ENCODE results near the gene TRIM14.

- TF ChIP-seq, protein P1, sequence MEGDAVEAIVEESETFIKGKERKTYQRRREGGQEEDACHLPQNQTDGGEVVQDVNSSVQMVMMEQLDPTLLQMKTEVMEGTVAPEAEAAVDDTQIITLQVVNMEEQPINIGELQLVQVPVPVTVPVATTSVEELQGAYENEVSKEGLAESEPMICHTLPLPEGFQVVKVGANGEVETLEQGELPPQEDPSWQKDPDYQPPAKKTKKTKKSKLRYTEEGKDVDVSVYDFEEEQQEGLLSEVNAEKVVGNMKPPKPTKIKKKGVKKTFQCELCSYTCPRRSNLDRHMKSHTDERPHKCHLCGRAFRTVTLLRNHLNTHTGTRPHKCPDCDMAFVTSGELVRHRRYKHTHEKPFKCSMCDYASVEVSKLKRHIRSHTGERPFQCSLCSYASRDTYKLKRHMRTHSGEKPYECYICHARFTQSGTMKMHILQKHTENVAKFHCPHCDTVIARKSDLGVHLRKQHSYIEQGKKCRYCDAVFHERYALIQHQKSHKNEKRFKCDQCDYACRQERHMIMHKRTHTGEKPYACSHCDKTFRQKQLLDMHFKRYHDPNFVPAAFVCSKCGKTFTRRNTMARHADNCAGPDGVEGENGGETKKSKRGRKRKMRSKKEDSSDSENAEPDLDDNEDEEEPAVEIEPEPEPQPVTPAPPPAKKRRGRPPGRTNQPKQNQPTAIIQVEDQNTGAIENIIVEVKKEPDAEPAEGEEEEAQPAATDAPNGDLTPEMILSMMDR (IDR thresholded peaks at IDR 0.05): no peak
- no peak for TF ChIP-seq POLR2A (IDR thresholded peaks at IDR 0.05)
These were observed 33.5 kb upstream of the TRIM14 start for GRCh38 chr9:98152526-98152925.

Data from ovary (tissue), 3 donors.